ENCODE measurements around the gene FGF22.
"Not testable (repeated sequence)": the region's sequence is repeated elsewhere in the genome, so short reads cannot be mapped to it uniquely, and the experiment has no call there.

Gene FGF22

DNA sequence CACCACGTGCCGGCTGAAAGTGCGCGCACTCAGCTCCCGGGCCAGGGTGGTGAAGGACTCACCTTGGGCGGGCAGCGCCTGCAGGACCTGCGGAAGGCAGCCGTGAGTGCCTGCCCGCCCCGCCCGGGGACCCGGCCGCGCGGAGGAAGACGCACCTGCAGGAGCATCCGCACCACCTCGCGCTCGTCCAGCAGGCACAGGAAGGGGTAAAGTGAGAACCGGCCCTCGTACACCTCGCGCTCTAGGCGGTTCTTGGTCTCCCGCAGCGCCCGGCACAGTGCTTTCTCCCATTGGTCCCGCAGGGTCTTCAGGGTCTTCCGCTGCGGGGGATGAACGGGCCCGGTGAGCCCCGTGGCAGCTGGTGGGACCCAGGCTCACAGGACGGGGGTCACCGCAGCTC, 17.0 kb upstream of the FGF22 start:
- no peak for DNase-seq

DNA sequence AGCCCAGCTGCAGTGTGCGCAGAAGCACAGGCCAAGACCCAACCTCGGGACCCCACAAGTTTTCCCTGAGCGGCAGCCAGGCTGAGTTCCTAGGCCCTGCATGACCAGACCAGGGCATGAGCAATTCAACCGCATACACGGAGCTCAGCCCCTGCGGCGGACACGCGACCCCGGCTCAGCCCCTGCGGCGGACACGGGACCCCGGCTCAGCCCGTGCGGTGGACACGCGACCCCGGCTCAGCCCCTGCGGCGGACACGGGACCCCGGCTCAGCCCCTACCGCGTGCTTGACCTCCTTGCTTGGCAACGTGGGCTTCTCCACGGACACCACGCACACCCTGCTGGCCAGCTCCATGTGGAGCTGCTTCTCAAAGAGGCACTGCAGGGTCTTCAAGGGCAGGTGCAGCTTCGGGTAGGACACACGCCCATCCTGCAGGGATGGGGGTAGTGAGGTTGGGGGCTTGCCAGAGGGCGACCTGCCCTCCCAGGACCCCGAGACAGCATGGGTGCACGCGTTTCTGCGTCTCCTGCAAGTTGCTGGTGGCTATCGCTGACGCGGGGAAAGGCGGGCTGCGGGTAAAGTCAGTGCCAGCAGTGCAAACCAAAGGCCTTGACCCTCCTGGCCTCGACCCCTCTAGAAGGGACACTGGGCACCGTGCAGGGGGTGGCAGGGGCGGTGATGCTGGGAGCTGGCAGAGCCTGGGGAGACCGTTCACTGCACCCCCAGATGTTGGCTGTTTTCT, 16.3 kb upstream of the FGF22 start:
- no peak for DNase-seq

DNA sequence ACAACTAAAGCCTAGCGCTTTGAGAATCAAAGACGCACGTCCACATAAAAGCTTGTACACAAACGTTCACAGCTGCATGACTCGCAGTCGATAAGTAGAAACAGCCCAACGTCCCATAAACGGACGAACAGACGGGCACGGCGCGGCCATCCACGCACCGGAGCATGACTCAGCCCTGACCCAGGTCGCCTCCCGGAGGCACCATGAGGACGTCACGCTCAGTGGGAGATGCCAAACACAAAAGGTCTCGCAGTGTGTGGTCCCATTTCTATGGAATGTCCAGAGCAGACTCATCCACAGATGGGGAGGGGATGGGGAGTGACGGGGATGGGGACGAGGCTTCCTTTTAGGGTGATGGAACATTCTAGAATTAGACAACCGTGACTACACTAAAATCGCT, 15.7 kb upstream of the FGF22 start:
- no peak for DNase-seq

DNA sequence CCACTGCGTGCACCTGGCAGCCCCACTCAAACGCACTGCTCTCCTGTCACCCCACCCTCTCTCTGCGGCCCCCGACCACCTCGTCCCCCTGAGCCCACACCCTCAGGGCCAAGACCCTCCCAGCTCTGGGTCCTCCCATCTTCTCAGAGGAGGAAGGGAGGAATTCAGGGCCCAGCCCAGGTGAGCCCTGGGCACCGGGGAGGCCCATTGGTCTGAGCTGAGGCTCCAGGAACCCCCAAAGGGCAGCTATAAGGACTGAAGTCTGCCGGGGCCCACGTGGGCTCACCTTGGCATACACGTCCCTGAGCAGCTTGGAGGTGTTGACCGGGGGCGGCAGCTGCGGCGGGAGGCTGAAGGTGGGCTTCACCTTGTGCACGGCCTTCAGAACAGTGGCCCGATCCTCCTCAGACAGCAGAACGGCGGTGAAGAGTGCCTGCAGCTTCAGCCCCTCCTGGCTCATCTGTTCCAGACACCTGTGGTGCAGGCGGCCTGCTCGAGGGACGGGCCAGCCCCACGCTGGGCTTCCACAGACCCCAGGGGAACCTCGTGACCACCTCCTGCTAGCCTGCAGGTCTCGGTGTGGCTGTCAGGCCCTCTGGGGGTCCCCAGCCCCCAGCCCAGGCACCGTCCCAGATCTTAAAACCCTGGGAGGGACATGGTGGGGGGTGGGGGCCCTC, 15.1 kb upstream of the FGF22 start:
- no peak for DNase-seq

DNA sequence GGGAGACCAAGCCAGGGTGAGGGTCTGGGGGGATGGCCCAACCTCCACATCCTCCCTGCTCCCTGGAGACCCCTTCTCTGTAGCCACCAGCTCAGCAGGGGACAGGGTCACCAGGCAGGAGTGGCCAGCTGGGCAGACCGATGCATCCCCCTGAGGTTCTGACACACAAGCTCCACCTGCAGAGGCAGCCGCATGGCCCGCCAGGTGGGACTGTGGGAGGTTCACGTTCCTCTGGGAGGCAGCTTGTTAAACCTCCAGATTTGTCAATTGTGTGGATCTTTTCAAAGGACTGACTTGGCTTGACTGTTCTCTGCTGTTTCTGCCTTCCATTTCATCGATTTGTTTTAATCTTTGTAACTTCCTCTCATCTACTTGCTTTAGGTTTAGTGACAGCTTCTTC, 14.4 kb upstream of the FGF22 start:
- no peak for DNase-seq

DNA sequence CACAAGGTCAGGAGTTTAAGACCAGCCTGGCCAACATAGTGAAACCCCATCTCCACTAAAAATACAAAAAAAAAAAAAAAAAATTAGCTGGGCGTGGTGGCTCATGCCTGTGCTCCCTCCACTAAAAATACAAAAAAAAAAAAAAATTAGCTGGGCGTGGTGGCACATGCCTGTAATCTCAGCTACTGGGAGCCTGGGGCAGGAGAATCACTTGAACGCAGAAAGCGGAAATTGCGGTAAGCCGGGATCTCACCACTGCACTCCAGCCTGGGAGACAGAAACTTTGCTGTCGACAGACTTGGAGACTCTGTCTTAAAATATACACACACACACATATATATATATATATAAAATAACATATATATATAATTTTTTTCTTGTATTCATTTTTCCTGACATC, 13.1 kb upstream of the FGF22 start:
- not testable (repeated sequence) for DNase-seq

DNA sequence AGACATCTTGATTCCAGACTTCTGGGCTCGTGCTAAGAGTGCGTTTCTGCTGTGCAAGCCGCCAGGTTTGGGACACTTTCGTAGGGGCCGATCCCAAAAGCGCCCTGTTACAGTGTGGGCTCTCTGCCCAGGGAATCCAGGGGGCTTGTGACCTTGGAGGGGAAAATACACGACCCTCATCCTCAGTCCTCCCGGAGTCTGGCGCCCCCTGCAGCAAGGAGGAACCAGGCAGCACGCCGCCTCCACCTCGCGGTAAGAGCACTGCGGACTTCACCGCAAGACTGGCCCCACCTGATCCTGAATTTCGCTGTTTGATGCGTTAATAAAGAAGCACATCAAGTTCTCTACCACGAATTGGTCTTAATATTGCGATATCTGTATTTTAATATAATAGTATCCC, 11.5 kb upstream of the FGF22 start:
- DNase-seq = no peak

DNA sequence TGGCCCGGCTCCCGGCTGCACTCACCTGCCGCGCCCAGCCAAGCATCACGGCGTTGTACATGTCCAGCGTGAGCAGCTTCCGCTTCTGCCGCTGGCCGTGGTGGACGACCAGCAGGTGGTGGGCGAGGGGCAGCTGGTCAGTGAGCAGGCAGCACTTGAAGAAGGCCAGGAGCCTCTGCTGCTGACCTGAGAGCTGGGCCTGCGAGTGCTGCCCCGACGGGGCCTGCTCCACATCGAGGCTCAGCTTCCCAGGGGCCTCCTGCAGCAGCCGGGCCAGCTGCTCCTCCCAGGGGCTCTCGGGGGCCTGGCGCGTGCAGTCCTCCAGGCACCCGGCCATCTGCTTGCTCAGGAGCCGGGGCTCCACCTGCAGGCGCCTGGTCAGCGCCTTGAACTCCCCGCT, 10.2 kb upstream of the FGF22 start:
- DNase-seq = peak; percentile 19

DNA sequence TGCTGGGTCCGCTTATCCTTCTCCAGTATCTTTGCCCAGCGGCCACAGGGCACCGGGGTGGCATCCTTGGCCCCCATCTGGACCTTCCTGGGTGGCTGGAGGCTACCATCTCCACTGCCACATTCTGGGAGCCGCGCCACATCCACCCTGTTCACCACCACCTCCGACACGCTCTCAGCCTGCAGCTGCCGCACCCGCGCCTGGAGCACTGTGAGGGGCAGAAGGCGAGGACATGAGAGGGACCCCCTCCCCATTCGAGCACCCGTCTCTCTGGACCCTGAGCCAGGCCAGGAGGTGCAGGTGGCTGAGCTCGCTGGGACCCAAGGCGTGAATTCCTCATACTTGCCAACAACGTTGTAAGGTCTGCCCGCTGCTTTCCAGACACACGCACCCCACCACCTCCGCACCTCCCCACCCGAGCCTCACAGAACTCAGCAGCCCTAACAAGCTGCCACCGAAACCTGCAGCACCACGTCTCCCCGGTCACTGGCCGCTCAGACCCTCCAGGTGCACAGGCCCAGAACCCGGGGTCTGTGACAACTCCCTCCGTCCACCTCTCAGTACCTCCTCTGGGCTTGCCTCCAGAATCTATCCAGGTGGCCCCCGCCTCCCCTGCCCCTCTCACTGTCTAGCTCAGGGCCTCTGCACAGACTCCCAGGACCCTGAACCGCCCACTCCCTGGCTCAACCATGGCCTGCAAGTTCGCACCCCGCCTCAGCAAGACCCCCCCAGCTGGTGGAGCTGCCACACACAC, 9.5 kb upstream of the FGF22 start:
- no peak for DNase-seq

DNA sequence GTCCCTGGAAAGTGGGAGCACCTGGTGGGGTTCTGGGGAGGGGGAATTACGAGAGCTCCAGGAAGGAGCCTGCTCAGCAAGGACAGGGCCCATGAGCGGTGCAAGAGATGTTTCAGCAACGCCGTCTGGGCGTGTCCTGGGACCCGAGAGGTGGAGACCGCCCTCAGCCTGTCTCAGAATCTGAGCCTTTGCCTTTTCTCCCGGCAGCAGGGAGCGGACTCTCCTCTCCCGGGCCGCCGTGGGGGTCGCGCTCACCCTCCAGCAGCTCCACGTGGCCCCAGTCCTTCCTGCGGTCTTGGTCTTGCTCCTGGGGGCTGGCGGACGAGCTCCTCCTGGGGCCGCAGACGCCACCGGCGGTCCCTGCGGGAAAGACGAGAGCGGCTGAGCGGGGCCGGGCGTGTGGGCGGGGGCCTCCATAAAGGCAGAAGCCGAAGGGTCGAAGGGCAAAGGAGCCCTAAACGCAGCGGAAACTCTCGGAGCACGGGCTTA, 7.1 kb upstream of the FGF22 start:
- no peak for DNase-seq

DNA sequence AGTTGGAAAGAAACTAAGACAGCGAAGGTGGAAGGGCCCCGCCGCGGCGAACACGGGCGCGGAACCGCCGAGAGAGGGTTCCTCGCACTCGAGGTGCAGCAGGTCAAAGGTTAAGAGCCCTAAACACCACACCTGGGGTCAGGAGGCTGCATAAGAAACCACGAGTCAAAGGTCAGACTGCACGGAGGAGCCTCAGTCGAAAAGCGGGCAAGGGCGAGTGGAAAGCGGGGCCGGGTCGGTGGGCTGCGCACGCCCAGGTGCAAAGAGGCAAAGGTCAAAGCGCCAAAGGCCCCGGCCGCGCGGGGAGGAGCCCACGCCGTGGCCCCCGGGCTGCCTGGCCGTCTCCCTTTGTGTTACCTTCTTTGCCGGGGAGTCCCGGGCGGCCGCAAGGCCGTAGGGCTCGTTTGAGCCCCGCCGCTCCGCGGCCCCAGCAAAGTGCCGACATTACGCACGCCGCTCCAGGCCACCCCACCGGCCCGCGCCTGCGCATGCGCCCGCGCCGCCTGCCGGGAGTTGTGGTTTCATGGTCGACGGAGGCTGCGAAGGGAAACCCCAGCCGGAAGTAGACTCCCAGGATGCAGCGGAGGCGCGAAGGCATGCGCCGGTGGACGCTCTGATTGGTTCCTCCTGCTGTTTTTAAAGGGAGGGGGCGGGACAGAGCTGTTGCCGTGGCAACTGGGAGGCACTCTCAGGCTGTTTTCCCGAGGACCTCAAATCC, 6.5 kb upstream of the FGF22 start, which contains the start of gene POLRMT:
Gene POLRMT, minus strand, starts transcription at position 470 of the 718 bp plus-strand sequence. Its CDS starts 25 bp downstream, at position 445.
- peak; percentile 89 for DNase-seq

DNA sequence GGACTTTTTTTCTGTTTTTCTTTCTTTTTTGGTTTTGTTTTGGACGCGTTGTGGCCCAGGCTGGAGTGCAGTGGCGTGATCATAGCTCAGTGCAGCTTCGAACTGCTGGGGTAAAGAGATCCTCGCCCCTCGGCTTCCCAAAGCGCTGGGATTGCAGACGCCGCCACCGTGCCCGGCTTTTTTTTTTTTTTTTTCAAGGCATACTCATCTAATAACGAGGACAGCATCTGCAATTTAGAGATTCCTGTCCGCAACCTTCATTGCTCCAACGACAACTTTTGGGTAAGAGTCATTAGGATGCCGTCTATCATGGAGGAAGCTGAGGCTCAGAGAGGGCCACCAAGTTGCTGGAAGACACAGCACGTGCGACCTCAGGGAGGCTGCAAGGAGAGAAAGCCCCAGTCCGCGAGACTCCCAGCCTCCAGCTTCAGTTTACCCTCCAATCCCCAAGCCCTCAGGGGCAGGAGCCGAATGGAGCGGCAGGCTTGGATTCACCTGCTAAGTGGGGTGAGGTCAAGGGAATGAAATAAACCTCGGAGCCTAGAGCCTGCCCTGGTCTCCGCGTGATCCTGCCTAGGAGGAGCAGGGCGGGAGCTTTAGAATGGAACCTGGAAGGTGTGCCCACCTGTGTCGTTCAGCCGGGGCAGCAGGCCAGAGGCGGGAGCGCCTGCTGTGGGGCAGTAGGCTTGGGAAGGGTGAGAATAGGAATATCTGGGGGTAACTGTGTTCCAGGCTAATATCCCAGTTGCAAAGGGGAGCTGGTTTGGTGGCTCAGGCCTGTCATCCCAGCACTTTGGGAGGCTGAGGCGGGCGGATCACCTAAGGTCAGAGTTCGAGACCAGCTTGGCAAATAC, 5.7 kb upstream of the FGF22 start:
- no peak for DNase-seq

DNA sequence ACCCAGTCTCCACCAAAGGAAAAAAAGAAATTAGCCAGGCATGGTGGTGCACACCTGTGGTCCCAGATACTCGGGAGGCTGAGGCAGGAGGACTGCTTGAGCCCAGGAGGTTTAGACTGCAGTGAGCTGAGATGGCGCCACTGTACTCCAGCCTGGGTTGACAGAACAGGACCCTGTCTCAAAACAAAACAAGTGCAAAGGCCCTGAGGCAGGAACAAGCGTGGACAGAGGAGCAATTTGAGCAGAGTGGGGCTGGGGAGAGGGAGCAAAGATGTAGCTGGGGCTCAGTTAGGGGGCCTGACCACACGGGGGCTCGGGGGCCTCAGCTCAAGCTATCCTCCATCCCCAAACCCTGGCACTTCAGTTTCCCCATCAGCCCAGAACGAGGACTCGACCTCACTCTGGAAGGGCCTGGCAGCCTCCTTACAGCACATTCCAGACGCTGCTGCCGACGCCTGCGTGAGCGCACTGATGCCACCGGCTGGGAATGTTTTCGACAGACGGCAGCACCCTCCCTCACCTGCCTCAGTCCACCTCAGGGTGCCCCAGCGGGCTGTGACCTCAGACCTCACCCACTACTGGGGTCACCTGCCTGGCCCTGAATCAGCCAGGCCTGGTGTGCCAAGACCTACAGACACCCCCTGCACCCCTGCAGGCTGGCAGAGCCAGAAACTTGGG, 4.6 kb upstream of the FGF22 start:
- DNase-seq = no peak

DNA sequence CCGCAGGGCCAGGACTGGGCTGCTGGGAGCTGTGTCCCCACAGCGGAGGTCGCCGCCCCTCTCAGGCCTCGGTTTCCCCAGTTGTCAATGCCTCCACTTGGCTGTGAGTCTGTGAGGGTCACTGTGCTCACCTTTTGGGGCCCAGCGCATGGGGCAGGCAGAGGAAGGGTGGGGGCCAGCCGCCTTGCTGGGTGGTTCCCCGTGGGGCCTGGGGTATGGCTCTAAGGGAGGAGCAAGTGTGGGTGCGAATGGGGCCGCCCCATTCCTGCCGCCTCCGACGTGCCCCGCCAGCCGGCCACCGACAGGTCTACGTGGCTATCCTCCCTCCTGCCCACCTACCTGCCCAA, 800 bp upstream of the FGF22 start:
- DNase-seq = no peak

DNA sequence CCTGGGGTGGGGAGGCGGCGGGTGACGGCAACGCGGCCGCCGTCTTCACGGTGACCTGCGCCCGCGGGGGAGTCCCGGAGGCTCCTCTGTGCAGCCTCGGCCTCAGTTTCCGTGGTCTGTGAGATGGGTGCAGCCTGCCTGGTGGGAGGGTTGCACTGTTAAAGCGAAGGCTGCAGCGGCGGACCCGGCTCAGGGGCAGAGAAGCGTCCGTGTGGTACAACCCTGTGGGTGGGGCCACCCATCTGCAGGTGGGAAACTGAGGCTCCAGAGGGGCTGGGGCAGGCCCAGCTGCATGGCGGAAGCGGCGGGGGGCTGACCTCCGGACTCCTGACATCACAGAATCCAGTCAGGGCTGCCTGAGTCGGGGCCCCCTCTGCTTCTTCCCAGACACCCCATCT, 481 bp downstream of the FGF22 start:
- DNase-seq = no peak

DNA sequence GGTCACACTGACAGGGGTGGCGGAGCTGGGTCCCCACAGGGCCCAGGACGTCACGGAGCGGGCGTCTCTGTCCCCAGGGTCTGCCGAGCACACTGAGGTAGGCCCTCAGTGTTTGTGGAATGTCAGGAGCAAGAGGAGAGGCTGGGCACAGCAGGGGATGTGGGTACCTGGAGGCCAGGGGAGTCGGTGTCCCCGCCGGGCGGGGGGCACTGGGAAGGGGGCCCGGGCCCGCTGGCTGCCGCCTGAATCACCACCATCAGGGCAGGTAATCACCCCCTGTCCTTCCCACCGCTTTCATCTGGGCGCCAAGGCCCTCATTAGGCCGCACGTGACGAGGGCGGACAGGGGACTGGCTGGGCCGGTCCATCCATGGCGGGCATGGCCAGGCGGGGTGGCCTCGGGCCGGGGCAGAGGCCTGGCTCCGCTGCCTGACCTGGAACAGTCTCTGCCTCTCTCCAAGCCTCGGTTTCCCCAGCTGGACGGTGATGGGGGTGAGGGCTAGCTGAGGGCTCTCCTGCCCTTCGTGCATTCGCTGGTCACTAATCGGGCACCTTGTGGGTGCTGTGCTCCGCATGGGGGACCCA, 1.0 kb downstream of the FGF22 start:
- DNase-seq = no peak

DNA sequence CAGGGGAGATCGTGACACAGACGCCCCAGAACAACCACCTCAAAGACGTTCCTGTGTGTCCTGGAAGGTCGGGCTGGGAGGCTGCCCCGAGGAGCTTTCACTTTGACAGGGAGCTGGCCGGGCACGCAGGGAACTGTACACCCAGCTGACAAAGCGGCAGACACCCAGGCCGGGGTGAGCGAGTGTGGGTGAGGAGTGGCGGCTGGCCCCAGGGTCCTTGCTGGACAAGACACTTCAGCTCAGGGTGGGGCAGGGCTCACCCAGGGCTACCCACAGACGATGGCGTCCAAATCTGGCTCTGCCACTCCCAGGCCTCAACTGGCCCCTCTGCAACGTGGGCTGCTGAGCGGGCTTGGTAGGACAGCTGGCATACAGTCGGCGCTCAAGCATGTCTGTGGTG, 2.0 kb downstream of the FGF22 start:
- no peak for DNase-seq

DNA sequence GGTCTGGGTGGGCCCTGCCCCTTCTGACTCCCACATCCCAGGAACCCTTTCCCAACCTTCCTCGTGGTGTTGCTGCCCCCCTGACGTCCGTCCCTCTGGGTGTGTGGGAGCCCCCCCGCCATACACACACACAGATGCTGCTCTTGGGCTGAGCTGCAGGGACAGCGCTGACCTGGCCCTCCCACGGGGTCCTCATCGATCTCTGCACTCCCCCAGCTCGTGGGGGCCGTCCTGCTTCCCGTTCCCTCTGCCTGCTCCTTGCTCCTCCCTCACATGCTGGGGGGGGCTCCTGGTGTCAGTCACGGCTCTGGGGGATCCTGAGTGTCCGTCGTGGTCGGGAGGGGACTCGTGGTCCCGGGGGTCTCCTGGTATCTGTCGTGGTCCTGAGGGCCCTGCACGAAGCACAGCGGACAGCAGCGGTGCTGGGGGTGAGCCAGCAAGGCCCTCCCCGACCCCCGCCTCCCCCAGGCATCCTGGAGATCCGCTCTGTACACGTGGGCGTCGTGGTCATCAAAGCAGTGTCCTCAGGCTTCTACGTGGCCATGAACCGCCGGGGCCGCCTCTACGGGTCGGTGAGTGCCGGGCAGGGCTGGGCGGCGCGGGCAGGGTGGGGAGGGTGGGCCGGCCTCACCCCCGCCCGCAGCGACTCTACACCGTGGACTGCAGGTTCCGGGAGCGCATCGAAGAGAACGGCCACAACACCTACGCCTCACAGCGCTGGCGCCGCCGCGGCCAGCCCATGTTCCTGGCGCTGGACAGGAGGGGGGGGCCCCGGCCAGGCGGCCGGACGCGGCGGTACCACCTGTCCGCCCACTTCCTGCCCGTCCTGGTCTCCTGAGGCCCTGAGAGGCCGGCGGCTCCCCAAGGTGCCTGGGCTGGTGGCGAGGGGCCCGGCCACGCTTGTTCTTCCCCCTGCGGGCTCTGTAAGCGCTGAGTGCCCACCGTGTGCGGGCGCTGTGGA, 3.4 kb downstream of the FGF22 start:
- DNase-seq = no peak

DNA sequence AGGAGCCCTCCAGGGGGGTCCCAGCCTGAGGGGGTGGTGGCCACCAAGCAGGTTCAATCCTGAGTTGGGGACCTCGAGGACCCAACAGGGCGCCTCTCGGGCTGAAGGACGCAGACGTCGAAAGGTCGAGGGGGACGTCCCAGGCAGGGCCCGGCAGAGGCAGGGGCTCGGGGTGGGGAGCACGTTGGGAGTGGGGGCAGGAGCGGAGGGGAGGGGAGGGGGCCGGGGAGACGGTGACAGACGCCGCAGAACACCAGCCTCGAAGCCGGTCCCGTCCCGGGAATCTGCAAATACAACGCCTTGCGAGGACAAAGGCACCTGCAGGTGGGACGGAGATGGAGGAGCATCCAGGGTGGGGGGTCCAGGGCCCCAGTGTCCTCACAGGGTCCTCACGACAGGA, 4.1 kb downstream of the FGF22 start:
- no peak for DNase-seq

DNA sequence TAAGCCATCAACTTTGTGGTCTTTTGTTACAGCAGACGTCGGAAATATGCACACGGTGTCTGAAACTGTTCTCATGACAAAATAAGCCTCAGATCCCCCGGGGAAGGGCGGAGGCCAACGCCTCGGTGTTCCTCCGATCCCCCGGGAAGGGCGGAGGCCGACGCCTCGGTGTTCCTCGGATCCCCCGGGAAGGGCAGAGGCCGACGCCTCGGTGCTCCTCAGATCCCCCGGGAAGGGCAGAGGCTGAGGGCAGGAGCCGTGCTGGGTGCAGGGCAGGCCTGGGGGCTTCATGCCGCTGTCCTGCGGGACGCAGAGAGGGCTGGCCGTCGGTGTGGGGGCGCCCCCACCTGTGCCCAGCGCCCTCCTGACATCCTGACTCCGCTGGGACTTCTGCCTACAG, 4.7 kb downstream of the FGF22 start:
- DNase-seq = no peak
